Measurements from ENCODE around the gene ADGRG3. TPM values are rescaled to one million over a fixed set of nuclear protein-coding genes. Genes with fewer than 3 reads are reported as not detected.
A peak's percentile ranks its signal among the peaks of the same experiment; 100 is the strongest.

The ADGRG3 gene
- total and polyA plus RNA-seq, 2 experiments from 2014 or later, result not detected

GRCh38 chr16:57660715-57661463 lies 7.2 kb upstream of the ADGRG3 start:
- H4K20me1 ChIP-seq (replicated peaks; ENCODE audit: insufficient read depth), result no peaks in the 10 kb centered on the region
- H3K4me3 ChIP-seq, result no peak overlapping the region
- H3K36me3 ChIP-seq (ENCODE audit: insufficient read depth), result no peaks in the 10 kb centered on the region
- H3K4me2 ChIP-seq, result no peak overlapping the region
- H3K36me3 Mint-ChIP-seq (ENCODE audit: low read depth), result no peaks in the 10 kb centered on the region
- H3K4me1 Mint-ChIP-seq, result no peaks in the 10 kb centered on the region; the same call in 2 of the 3 replicates
- no peaks in the 10 kb centered on the region for H3K4me1 ChIP-seq (ENCODE audit: insufficient read depth)
- no peak for DNase-seq (ENCODE audit: low spot score)
- no peaks in the 10 kb centered on the region for H3K79me2 ChIP-seq (replicated peaks; ENCODE audit: insufficient read depth)
- TF ChIP-seq EZH2phosphoT487 (IDR thresholded peaks at IDR 0.05; ENCODE audit: unreplicated experiment) (no peak), CTCF (conservative IDR thresholded peaks at IDR 0.05; ENCODE audit: low read depth in 2 of 2) (peak in 1 of 2 experiments; percentile 48; a peak in 2 of 4 replicates), CREB1 (CRISPR knock-in tag; IDR thresholded peaks at IDR 0.05; ENCODE audit: low read depth) (no peak), ZNF462 (CRISPR knock-in tag; IDR thresholded peaks at IDR 0.05) (no peak), ZNF331 (CRISPR knock-in tag; IDR thresholded peaks at IDR 0.05; ENCODE audit: low read depth) (no peak), JUNB (IDR thresholded peaks at IDR 0.05; ENCODE audit: unreplicated experiment) (no peak), STAT1 (IDR thresholded peaks at IDR 0.05; ENCODE audit: unreplicated experiment) (no peak)
- no peaks in the 10 kb centered on the region for H3K27me3 ChIP-seq (ENCODE audit: insufficient read depth)
- no peak overlapping the region for H3K27ac ChIP-seq (ENCODE audit: low read depth)
- no peaks in the 10 kb centered on the region for H3K9me3 Mint-ChIP-seq
- no peaks in the 10 kb centered on the region for H3K9me2 ChIP-seq (ENCODE audit: insufficient read depth)
- H3K27ac Mint-ChIP-seq, result no peak overlapping the region
- peaks cover 6% of the 10 kb centered on the region for H3K27me3 Mint-ChIP-seq (ENCODE audit: insufficient read depth, low read depth, poor library complexity)
- no peak overlapping the region for H2AFZ ChIP-seq
- no peak overlapping the region for H3K4me3 Mint-ChIP-seq
- no peaks in the 10 kb centered on the region for H3F3A ChIP-seq (replicated peaks; ENCODE audit: low read depth)
- no peak for ATAC-seq

All from GM23338 (cell line).